IPS-18c (cell line): ENCODE results near the gene MT1E.
A peak's percentile ranks its signal among the peaks of the same experiment; 100 is the strongest.
"Not testable (repeated sequence)": the region's sequence is repeated elsewhere in the genome, so short reads cannot be mapped to it uniquely, and the experiment has no call there.

Experiments used
- H3K4me3 ChIP-seq: 2 replicates; pipeline ENCODE4 v1.7.0; 2013; ENCODE audit warnings: low read depth, mild to moderate bottlenecking, low read length, moderate library complexity; ENCODE audit not compliant: insufficient read depth
- H3K9me3 ChIP-seq: one replicate; pipeline ENCODE4 v1.6.1; 2013; ENCODE audit warnings: mild to moderate bottlenecking, low read length, moderate library complexity; ENCODE audit not compliant: control insufficient read depth, insufficient read depth

Gene MT1E

GRCh38 chr16:56673921-56674320, 48.3 kb downstream of the MT1E start:
- no peaks in the 10 kb centered on the region for H3K9me3 ChIP-seq
- no peak overlapping the region for H3K4me3 ChIP-seq

GRCh38 chr16:56674570-56674969, 49.0 kb downstream of the MT1E start:
- not testable (repeated sequence) for H3K4me3 ChIP-seq, H3K9me3 ChIP-seq

- H3K9me3 ChIP-seq = no peaks in the 10 kb centered on the region
- H3K4me3 ChIP-seq = peak overlapping the region; percentile 50
These were observed 50.2 kb downstream of the MT1E start for GRCh38 chr16:56675685-56676210.
